GM15510 (cell line): ENCODE measurements around the gene JADE3.

Experiments used
- POLR2A ChIP-seq: IDR thresholded peaks from 3 replicates; pipeline ENCODE4 v1.6.1; 2011; ENCODE audit warnings: borderline replicate concordance; ENCODE audit not compliant: insufficient read length; ENCODE audit errors: extremely low read depth

The JADE3 gene

DNA sequence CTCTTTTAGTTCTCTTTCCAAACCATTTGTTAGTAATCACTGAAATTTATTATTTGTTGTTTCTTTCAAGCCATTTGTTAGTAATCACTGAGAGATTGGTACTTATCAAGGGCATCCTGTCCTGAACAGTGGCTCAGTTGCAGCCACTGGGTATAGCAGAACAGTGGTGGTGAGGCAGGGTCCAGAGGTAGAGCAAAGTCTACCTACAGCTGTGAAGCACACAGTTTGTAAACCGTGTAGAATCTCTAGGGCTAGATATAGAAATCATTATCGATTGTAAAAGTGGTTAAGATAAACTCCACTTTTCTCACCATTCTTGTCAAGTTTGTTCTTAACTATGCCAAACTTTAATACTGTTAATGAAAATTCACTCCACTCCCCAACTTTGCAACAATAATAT lies 4.1 kb downstream of the JADE3 start:
- TF ChIP-seq POLR2A = no peak

DNA sequence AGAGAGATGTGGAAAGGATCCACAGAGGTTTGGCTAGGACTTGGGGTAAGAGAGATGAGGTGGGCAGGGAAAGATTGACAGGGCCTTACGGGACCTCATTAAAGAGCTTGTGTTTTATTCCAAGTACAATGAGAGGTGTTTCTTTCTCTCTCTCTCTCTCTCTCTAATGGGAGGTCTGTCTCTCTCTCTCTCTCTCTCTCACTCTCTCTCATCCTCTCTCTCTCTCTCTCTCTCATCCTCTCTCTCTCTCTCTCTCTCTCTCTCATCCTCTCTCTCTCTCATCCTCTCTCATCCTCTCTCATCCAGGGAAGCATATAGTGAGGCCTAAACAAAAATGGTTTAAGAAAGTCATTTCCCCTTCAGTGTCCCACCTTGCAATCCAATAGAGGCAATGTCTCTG lies 5.4 kb downstream of the JADE3 start:
- TF ChIP-seq POLR2A = no peak

DNA sequence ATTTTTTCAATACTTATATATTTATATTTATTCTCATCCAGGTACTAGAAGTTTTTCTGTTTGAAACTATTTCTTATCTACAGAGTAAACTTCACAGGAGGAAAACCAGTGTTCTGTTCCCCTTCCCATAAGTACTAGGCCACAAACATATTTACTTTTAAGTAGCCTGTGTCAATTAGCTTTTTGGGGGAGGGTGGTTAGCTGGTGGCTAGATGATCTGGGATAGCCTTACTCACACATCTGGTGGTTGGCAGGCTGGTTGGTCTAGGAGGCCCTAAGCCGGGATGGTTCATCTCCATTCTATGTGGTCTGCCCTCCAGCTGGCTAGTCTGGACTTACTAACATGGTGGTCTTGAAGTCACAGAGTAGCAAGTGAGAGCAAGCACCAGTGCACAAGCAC lies 6.2 kb downstream of the JADE3 start:
- TF ChIP-seq POLR2A = no peak

DNA sequence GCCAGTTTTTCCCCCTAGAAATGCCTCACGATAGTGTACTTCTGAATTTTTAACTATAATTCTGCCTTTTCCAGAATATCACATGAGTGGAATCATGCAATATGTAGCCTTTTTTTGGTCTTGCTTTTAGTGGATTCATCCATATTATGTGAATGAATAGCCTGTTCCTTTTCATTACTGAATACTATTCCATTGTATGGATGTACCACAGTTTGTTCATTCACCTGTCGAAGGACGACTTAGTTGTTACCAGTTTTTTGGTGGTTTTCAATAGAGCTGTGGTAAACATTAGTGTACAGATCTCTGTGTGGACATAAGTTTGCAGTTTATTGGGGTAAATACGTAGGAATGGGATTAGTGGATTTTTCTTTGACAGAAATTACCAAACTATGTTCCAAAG lies 8.0 kb downstream of the JADE3 start:
- no peak for TF ChIP-seq POLR2A

DNA sequence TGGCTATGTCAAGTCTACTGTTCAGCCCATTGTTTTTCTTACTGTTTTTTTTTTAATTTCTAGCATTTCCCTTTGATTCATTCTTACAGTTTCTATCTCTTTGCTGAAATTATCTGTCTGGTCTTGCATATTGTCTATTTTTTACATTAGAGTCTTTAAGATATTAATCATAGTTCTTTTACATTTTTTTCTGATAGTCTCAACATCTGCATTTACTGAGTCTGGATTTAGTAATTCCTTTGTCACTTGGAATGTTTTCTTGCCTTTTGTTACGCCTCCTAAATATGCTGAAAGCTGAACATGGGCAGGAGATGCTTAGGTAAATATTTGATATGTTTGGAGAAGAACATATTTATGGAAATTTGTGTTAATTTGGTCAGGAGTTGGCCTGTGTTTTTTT lies 10.4 kb downstream of the JADE3 start:
- no peak for TF ChIP-seq POLR2A

DNA sequence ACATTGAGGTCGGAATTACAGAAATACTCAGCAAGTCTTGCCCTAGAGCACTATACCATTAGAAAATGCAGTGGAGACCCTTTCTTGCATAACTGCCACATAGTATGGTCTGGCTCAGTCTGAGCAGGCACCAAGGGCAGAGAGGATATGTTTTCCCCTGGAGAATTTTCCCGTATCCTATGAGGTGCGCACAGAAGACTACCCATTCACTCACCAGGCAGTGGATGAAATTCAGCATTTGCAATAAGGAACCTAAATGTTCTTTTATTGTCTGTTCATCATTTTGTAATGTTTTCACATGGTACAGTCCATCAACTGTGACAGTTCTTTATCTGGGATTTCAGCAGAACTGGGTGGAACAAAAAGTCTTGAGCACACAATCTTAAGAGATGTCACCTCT lies 15.5 kb downstream of the JADE3 start:
- TF ChIP-seq POLR2A = no peak

DNA sequence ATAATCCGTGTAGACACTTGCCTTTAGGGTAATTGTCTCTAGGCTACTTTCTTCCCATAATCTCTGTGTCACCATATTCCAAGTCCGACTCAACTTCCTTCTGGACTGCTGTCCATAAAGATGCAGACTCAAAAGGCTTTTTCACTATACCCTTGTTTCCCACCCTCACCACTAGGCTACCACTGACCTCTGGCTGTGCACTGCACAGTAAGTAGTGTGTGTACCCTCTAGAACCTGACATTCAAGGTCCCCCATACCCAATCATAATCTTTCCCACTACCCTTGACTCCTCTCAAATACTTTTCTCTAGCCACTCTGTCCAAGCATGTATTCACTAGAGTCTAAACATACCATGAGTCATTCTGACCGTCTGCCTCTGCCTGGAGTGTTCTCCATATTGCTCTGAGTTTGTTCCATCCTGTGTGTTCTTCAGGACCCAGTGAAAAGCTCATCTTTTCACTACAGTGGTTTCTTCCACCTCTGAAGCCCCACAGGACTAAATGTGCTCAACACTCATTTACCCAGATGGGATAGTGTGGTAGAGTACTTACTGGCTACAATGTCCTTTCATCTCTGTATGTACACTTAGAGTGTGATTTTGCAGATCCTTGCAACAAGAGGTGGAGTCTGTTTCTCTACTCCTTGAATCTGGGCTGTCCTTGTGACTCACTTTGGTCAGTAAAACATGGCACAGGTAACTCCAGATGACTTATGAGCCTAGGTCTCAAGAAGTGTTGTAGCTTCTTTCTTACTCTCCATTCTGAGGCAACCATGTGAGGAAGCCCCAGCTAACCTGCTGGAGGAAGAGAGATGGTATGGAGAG lies 17.4 kb downstream of the JADE3 start:
- TF ChIP-seq POLR2A = no peak

DNA sequence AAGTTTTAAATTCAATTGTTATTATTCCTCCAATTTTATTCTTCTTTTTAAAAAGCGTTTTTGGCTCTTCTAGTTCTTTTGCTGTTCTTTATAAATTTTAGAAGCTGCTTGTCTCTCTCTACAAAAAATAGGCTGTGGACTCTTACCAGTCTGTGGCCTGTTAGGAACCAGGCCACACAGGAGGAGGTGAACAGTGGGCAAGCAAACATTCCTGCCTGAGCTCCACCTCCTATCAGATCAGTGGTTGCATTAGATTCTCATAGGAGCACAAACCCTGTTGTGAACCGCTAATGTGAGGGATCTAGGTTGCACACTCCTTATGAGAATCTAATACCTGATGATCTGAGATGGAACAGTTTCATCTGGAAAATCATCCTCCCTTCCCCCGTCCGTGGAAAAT lies 23.1 kb downstream of the JADE3 start:
- TF ChIP-seq POLR2A = no peak

DNA sequence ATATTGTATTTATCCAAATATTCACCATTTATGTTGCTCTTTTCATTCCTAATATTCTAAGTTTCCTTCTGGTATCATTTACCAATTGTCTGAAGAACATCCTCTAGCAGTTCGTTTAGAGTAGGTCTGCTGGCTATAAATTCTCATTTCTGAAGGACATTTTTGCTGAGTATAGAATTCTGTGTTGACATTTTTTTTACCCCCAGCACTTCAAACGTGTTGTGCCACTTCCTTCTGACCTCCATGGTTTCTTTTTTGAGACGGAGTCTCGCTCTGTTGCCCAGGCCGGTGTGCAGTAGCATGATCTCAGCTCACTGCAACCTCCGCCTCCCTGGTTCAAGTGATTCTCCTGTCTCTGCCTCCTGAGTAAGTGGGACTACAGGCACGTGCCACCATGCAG lies 26.4 kb downstream of the JADE3 start:
- no peak for TF ChIP-seq POLR2A

DNA sequence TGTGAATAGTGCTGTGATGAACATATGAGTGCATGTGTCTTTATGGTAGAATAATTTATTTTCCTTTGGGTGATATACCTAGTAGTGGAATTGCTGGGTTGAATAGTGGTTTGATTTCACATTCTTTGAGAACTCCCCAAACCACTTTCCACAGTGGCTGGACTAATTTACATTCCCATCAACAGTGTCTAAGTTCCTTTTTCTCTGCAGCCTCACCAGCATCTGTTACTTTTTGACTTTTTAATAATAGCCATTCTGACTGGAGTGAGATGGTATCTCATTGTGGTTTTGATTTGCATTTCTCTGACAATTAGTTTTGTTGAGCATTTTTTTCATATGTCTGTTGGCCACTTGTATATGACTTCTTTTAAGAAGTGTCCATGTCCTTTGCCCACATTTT lies 29.1 kb downstream of the JADE3 start:
- no peak for TF ChIP-seq POLR2A

DNA sequence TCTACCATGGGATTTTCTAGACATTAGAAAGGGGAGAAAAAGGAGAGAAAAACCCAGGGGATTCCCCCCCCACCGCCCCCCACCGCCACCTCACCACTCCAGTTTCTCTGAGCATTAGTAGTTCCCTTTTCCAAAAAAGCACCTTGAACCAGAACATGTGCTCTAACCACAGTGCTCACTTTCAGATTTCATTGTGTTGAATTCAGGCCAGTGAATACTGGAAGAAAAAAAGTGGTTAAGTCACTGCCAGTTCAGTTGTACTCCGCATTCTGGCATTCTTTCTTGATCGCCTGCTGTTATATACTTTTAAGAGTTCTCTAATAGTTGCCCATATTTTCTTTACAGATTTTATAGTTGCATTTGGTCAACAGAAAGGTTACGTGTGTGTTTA lies 40.9 kb downstream of the JADE3 start:
- TF ChIP-seq POLR2A = no peak

DNA sequence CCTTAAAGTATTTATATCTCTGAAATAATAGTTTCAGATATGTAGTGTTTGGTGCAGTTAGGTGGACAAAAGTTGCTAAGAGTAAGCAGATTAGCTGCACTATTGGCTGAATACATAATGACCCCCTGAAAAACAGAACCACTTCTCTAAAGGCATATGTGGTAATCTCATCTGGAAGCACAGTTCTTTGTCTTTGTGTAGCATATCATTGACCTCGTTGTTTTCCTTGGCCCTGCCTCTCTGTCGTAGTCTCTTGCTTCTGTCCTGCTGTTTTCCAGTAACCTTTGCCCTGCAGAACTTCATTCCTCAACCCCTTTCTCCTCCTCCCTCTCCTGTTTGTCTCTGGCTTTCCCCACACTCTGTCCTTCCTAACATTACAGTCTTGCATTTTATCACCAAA lies 41.4 kb downstream of the JADE3 start:
- no peak for TF ChIP-seq POLR2A

DNA sequence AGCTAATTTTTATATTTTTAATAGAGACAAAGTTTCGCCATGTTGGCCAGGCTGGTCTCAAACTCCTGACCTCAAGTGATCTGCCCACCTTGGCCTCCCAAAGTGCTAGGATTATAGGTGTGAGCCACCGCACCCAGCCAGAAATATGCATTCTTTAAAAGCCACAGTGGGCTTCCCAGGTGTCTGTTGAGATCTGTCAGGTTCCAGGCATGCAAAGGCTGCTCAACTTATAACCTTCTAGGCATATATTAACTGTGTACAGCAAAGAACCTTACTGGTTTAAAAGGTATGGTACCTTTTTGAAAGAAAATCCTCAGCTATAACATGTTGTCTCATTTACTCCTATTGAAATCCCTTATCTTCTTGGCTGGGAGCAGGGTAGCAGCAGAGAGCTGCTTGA lies 42.5 kb downstream of the JADE3 start:
- TF ChIP-seq POLR2A = no peak

DNA sequence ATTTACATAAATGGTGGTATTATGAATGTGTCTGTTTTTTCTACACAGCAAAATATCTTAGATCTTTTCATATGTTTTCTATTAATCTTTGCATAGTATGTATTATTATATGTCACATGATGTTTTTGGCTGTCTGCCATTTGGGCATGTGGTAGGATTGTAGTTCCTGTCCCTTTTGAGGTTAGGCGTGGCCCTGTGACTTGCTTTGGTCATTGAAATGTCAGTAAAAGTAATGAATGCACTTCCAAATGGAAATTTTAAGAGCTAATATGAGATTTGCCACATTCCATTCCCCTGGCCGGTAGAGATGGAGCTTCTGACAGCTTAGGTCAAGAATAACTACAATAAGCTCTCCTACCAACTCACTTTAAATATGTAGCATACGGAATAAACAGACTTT lies 45.1 kb downstream of the JADE3 start:
- no peak for TF ChIP-seq POLR2A

DNA sequence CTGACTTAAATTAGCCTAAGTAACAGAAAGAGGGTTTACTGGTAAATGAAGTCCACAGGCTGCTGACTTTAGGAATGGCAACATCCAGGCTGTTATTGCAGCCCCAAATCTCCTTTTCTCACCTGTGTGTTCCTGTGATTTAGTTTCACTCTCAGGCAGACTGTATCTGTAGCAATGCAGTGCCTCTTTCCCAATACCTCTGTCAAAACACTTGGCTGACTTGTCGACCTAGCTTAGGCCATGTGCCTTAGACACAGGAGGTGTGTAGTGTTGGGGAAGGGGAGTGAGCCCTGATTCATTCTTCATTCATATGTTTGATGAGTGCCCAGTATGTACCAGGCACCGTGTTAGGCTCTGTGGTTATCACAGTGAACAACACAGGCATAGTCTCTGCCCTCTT lies 46.9 kb downstream of the JADE3 start:
- no peak for TF ChIP-seq POLR2A

DNA sequence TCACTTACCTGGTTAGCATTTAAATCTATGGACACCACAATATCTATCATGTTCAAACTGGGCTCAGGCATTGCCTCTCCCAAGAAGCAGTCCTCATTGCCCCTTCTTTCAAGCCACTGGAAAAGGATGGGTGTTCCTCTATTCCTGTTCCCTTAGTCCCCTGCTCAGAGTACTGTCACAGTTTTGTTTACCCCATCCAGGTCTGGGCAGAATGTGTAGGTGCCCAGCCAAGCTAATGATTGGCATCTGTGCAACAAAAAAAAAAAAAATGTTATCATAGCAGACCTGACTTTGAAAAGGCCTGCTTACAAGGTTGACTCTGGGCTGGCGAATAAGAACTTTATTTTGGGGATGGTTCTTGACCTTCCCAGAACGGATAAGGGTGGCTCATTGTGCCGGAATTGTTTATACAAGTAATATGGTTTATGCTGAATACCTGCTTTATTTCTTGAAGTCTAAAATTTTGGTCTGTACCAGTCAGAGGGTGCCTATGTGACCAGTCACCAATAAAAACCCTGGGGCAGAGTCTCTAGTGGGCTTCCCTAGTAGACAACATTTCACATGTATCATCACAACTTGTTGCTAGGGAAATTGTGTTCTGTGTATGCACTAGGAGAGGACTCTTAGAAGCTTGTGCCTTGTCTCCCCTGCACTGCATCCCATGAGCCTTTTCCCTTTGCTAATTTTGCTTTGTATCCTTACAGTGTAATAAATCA lies 47.9 kb downstream of the JADE3 start:
- no peak for TF ChIP-seq POLR2A
